ENCODE measurements around the gene MLXIP. TPM values are rescaled to one million over a fixed set of nuclear protein-coding genes. Genes with fewer than 3 reads are reported as not detected.

MLXIP gene
- total and polyA plus RNA-seq, 2 of the 13 experiments (the other 11 are each of a cell fraction or from before 2014, with no cell fraction given), result 5.3 to 6.7 TPM

- TF ChIP-seq ZBTB39 (CRISPR knock-in tag; IDR thresholded peaks at IDR 0.05) (no peak), SETDB1 (CRISPR knock-in tag; IDR thresholded peaks at IDR 0.05; ENCODE audit: borderline replicate concordance) (no peak), CBX1 (IDR thresholded peaks at IDR 0.05; ENCODE audit: low read depth) (no peak), KMT2A (CRISPR knock-in tag; IDR thresholded peaks at IDR 0.05) (no peak), HNF1B (CRISPR knock-in tag; IDR thresholded peaks at IDR 0.05) (no peak; the same call in 1 of the 2 replicates), ZMYM3 (CRISPR knock-in tag; IDR thresholded peaks at IDR 0.05) (peak; percentile 63), KLF16 (CRISPR knock-in tag; IDR thresholded peaks at IDR 0.05) (0 out of 4 replicates have a peak, but pooled peaks of 1 of the 2 experiments have one; percentile 30), ZFP1 (CRISPR knock-in tag; IDR thresholded peaks at IDR 0.05) (no peak), GMEB2 (CRISPR knock-in tag; IDR thresholded peaks at IDR 0.05; ENCODE audit: low read depth) (no peak), ZNF17 (CRISPR knock-in tag; IDR thresholded peaks at IDR 0.05) (no peak), ZNF703 (CRISPR knock-in tag; IDR thresholded peaks at IDR 0.05; ENCODE audit: borderline replicate concordance) (no peak), ZBTB21 (CRISPR knock-in tag; IDR thresholded peaks at IDR 0.05) (no peak; the same call in 1 of the 2 replicates), MAZ (IDR thresholded peaks at IDR 0.05; ENCODE audit: borderline replicate concordance, low read depth, low read length) (no peak), MAZ (CRISPR knock-in tag; IDR thresholded peaks at IDR 0.05; ENCODE audit: low read depth) (no peak), ZNF678 (CRISPR knock-in tag; IDR thresholded peaks at IDR 0.05) (no peak), LBX2 (CRISPR knock-in tag; IDR thresholded peaks at IDR 0.05; ENCODE audit: borderline replicate concordance) (no peak), ZBTB7A (CRISPR knock-in tag; IDR thresholded peaks at IDR 0.05) (no peak), ZKSCAN5 (CRISPR knock-in tag; IDR thresholded peaks at IDR 0.05) (no peak), ZNF362 (CRISPR knock-in tag; IDR thresholded peaks at IDR 0.05; ENCODE audit: borderline replicate concordance) (peak; percentile 93), ZNF709 (CRISPR knock-in tag; IDR thresholded peaks at IDR 0.05) (no peak), ZMAT5 (CRISPR knock-in tag; IDR thresholded peaks at IDR 0.05; ENCODE audit: borderline replicate concordance, low read depth) (no peak)
Observed at GRCh38 chr12:122062832-122063693, 15.5 kb upstream of the MLXIP start (continued).
